GDM1 (cell line): ENCODE results near the gene DDX1.
"Not testable (repeated sequence)": the region's sequence is repeated elsewhere in the genome, so short reads cannot be mapped to it uniquely, and the experiment has no call there.

ENCODE experiments used
- DNase-seq: peaks from one replicate; lab custom pipeline; 2025; lab: John Stamatoyannopoulos, UW

DDX1 gene

GRCh38 chr2:15616850-15617777 is 25.4 kb downstream of the DDX1 start:
- DNase-seq = no peak

- no peak for DNase-seq
Observed at GRCh38 chr2:15617778-15618448, 26.2 kb downstream of the DDX1 start.

GRCh38 chr2:15618449-15618855 is 26.8 kb downstream of the DDX1 start:
- no peak for DNase-seq

GRCh38 chr2:15619076-15619475 is 27.4 kb downstream of the DDX1 start:
- no peak for DNase-seq

GRCh38 chr2:15619510-15619909 is 27.8 kb downstream of the DDX1 start:
- no peak for DNase-seq

GRCh38 chr2:15619938-15620337 is 28.3 kb downstream of the DDX1 start:
- no peak for DNase-seq

GRCh38 chr2:15620340-15620739 is 28.7 kb downstream of the DDX1 start:
- no peak for DNase-seq

- DNase-seq = no peak
Observed at GRCh38 chr2:15620857-15621471, 29.3 kb downstream of the DDX1 start.

GRCh38 chr2:15621472-15621870 is 29.8 kb downstream of the DDX1 start:
- DNase-seq = not testable (repeated sequence)

- DNase-seq = no peak
Observed at GRCh38 chr2:15622214-15622613, 30.5 kb downstream of the DDX1 start.

GRCh38 chr2:15622614-15623480 is 31.2 kb downstream of the DDX1 start:
- no peak for DNase-seq

- no peak for DNase-seq
Observed at GRCh38 chr2:15623481-15623796, 31.8 kb downstream of the DDX1 start.

GRCh38 chr2:15623898-15624541 is 32.4 kb downstream of the DDX1 start:
- no peak for DNase-seq

GRCh38 chr2:15624903-15625302 is 33.2 kb downstream of the DDX1 start:
- no peak for DNase-seq

GRCh38 chr2:15625344-15626036 is 33.8 kb downstream of the DDX1 start:
- no peak for DNase-seq

GRCh38 chr2:15626126-15626525 is 34.5 kb downstream of the DDX1 start:
- no peak for DNase-seq

GRCh38 chr2:15626967-15627366 is 35.3 kb downstream of the DDX1 start:
- DNase-seq = no peak

- DNase-seq = no peak
Observed at GRCh38 chr2:15627817-15628684, 36.4 kb downstream of the DDX1 start.

GRCh38 chr2:15628899-15629855 is 37.5 kb downstream of the DDX1 start:
- DNase-seq = no peak
